Adipocyte (in vitro differentiated cells): ENCODE data around the gene BBS12.

Source experiments
- DNase-seq: peaks from one replicate; pipeline ENCODE4 v3.0.0-alpha.2; 2015; ENCODE audit warnings: low read depth
- H3K27me3 ChIP-seq: replicated peaks from 2 replicates; pipeline ENCODE4 v1.7.0; 2013; ENCODE audit warnings: mild to moderate bottlenecking, low read length, moderate library complexity; ENCODE audit not compliant: control insufficient read depth, insufficient read depth
- H3K36me3 ChIP-seq: 2 replicates; pipeline ENCODE4 v1.7.0; 2013; ENCODE audit warnings: low read length, mild to moderate bottlenecking, moderate library complexity; ENCODE audit not compliant: control insufficient read depth, insufficient read depth, severe bottlenecking
- H3K4me1 ChIP-seq: 2 replicates; pipeline ENCODE4 v1.7.0; 2013; ENCODE audit warnings: mild to moderate bottlenecking, low read length, moderate library complexity; ENCODE audit not compliant: control insufficient read depth, insufficient read depth
- H3K4me3 ChIP-seq: 2 replicates; pipeline ENCODE4 v1.7.0; 2013; ENCODE audit warnings: mild to moderate bottlenecking, low read length, moderate library complexity
- H3K9ac ChIP-seq: 2 replicates; pipeline ENCODE4 v1.7.0; 2013; ENCODE audit warnings: mild to moderate bottlenecking, low read length, moderate library complexity
- H3K9me3 ChIP-seq: 2 replicates; pipeline ENCODE4 v1.7.0; 2013; ENCODE audit warnings: mild to moderate bottlenecking, low read length, moderate library complexity; ENCODE audit not compliant: control insufficient read depth

BBS12 gene

DNA sequence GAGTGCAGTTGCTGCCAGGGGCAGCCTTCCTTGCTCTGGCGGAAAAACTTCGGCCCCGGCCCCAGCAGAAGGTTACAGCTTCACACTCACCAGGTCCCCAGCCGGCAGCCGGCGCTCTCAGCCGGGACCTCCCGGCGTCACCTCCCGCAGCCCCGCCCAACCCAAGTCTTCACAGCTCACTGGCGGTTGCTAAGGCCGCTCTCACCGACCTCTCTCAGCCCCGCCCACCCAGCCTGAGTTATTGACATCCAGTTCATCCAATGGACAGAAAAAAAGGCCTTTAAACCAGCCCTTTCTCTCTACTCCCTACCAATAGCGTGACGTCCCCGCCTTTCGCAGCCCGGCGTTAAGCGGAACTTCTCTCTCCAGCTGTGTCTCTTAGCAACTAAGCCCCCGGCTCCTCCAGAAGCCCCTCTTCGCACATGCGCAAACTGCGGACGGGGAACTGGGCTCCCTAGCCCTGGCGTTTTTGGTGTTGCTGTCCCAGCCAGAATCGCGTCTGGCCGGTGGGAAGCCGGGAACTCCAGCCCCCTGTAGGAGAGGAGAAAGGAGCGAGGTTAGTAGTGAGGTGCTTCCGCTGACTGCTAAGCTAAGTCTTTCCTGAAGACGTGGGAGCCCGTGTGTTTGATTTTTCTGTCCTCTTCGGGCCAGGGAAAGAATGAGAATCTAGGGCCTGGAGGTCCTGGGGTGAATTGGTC is at the start of gene BBS12:
Gene BBS12 (plus strand): TSS at position 376 of the 698 bp plus-strand sequence. CDS start 9,189 bp downstream, outside the sequence.
- DNase-seq = peak; percentile 100
- no peaks in the 10 kb centered on the region for H3K36me3 ChIP-seq
- peak within 1 kb of the TSS; percentile 95 for H3K9ac ChIP-seq

DNA sequence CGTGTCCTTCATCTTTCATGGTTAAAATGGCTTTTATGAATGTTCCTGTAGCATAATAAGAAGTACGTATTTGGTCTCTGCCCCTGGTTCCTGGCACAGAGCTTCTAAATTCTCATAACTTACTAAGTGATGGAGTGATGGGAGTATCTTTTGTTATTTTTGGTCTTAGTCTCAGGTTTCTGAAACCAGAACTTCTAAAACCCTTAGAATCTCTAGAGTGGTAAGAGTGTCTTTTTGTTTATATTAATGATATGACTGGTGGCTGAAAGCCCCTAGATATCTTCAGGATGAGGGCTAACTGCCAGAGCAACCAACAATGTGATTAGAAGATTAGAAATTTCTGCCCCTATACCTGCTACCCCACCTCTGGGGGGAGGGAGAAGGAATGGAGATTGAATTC is 45.8 kb upstream of the BBS12 start:
- H3K9me3 ChIP-seq = peaks cover 1% of the 10 kb centered on the region
- H3K4me3 ChIP-seq = no peak overlapping the region
- H3K4me1 ChIP-seq = peaks cover 20% of the 10 kb centered on the region
- DNase-seq = no peak
- no peak overlapping the region for H3K9ac ChIP-seq
- H3K27me3 ChIP-seq = no peaks in the 10 kb centered on the region
- H3K36me3 ChIP-seq = no peaks in the 10 kb centered on the region

More for the DNA sequence above, at the start of gene BBS12:
- Histone ChIP-seq H3K4me3 (peak within 1 kb of the TSS; percentile 99), H3K27me3 (no peaks in the 10 kb centered on the region), H3K4me1 (peaks cover 24% of the 10 kb centered on the region), H3K9me3 (peaks cover 2% of the 10 kb centered on the region)

DNA sequence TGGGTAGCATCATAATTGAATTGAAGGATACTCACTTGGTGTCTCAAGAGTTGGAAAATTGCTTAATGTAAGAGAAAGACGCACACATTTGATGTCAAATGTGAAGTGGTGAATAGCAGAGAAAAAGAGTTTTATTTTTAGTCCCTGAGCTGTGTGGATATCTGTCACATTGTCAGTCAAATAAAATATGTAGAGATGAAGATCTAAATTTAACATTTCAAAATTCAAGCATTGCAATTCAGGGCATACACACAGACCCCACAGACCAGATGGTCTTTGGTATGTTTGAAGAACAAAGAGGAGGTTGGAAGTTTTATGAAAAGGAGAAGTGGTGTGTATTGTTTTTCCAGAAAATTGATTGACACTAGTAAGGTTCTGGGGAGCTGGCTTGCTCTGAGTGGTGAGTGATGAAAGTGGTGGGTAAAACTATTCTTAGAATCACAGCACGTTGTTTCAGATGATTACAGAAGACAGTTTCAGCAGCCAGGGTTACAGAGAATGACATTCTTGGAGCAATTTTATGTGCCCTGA is 44.9 kb upstream of the BBS12 start:
- Histone ChIP-seq H3K4me3 (no peak overlapping the region), H3K27me3 (no peaks in the 10 kb centered on the region), H3K4me1 (peaks cover 20% of the 10 kb centered on the region), H3K9ac (no peak overlapping the region), H3K36me3 (no peaks in the 10 kb centered on the region), H3K9me3 (no peaks in the 10 kb centered on the region)
- peak; percentile 28 for DNase-seq

DNA sequence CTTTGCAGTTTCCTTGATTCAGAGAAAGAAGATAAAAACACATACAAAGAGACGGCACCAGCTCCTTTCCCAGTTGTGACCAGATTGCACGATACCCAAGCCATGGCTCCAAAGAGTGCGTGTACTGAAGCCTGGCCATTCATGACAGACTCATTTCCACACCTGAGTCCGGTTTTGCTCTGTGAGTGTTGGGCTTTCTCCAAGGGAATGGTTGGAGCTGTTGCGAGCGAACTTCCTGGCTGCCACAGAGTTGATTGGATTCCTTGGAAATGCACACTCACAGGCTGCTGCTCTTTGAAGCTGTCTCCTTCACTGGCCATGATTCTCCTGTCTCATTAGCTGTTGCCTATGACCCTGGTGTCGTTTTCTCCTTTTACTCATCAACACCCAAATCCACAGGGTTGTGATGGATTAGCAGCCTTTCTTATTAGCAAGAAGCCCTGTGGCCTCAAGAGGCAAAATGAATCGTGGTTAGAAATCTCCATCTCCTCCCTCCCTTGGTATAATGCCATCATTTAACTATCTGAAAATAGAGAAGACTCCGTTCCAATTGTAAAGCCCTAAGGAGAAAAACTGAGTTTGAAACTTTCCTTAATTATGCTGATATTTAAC is 43.9 kb upstream of the BBS12 start:
- peak overlapping the region; percentile 14 for H3K9ac ChIP-seq
- no peaks in the 10 kb centered on the region for H3K27me3 ChIP-seq
- no peaks in the 10 kb centered on the region for H3K9me3 ChIP-seq
- H3K4me1 ChIP-seq = peaks cover 25% of the 10 kb centered on the region
- H3K36me3 ChIP-seq = no peaks in the 10 kb centered on the region
- DNase-seq = no peak
- H3K4me3 ChIP-seq = peak overlapping the region; percentile 51

GRCh38 chr4:122689972-122690371 is 42.5 kb upstream of the BBS12 start:
- Histone ChIP-seq H3K36me3 (no peaks in the 10 kb centered on the region), H3K4me3 (no peak overlapping the region), H3K9ac (no peak overlapping the region), H3K27me3 (no peaks in the 10 kb centered on the region), H3K9me3 (no peaks in the 10 kb centered on the region), H3K4me1 (peaks cover 25% of the 10 kb centered on the region)
- no peak for DNase-seq

DNA sequence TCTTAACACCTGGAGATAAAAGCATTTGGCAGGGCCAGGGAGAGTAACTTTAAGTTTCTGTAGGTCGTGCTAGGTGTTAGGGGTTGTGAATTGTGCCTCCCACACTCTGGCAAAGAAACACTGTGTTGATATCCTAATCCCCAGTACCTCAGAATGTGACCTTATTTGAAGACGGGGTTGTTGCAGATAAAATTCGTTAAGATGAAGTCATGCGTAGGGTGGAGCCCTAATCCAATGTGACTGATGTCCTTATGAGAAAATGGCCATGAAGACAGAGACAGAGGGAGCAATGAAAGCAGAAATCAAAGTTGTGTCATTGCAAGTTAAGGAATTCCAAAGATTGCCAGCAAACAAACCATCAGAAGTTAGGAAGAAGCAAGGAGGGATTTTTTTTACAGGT is 40.5 kb upstream of the BBS12 start:
- H3K9me3 ChIP-seq = no peaks in the 10 kb centered on the region
- peaks cover 25% of the 10 kb centered on the region for H3K4me1 ChIP-seq
- no peak overlapping the region for H3K4me3 ChIP-seq
- no peaks in the 10 kb centered on the region for H3K27me3 ChIP-seq
- no peak for DNase-seq
- no peaks in the 10 kb centered on the region for H3K36me3 ChIP-seq
- H3K9ac ChIP-seq = no peak overlapping the region

- no peak overlapping the region for H3K9ac ChIP-seq
- no peak for DNase-seq
- no peak overlapping the region for H3K4me3 ChIP-seq
- H3K4me1 ChIP-seq = peaks cover 17% of the 10 kb centered on the region
- no peaks in the 10 kb centered on the region for H3K27me3 ChIP-seq
- no peaks in the 10 kb centered on the region for H3K36me3 ChIP-seq
- H3K9me3 ChIP-seq = no peaks in the 10 kb centered on the region
These were observed 39.6 kb upstream of the BBS12 start for GRCh38 chr4:122692641-122693520.

- no peak for DNase-seq
- Histone ChIP-seq H3K4me3 (no peak overlapping the region), H3K27me3 (no peaks in the 10 kb centered on the region), H3K4me1 (peaks cover 11% of the 10 kb centered on the region), H3K9ac (no peak overlapping the region), H3K9me3 (no peaks in the 10 kb centered on the region), H3K36me3 (no peaks in the 10 kb centered on the region)
These were observed 37.3 kb upstream of the BBS12 start for GRCh38 chr4:122695226-122695625.

- H3K36me3 ChIP-seq = no peaks in the 10 kb centered on the region
- H3K27me3 ChIP-seq = no peaks in the 10 kb centered on the region
- no peak for DNase-seq
- H3K9ac ChIP-seq = no peak overlapping the region
- peaks cover 6% of the 10 kb centered on the region for H3K4me1 ChIP-seq
- H3K9me3 ChIP-seq = no peaks in the 10 kb centered on the region
- no peak overlapping the region for H3K4me3 ChIP-seq
These were observed 32.3 kb upstream of the BBS12 start for GRCh38 chr4:122700178-122700725.

DNA sequence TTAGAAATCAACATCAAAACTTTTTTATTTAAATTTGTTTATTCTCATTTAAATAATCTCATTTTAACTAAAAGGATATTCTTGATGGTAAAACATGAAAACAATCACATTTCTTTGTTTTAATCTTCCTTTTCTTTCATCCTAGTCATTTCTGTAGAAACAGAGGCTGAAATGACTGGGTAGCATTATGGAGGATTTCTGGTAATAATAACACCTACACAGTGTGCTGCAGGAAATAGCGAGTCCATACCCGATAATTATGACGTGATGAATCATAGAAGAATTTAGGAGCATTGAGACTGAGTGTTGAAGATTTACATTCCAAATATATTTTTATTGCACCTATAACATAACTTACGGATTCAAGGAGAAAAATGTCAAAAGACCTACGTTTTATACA is 31.4 kb upstream of the BBS12 start:
- Histone ChIP-seq H3K4me1 (peaks cover 6% of the 10 kb centered on the region), H3K36me3 (no peaks in the 10 kb centered on the region), H3K9me3 (no peaks in the 10 kb centered on the region), H3K4me3 (no peak overlapping the region), H3K27me3 (no peaks in the 10 kb centered on the region), H3K9ac (no peak overlapping the region)
- DNase-seq = no peak

DNA sequence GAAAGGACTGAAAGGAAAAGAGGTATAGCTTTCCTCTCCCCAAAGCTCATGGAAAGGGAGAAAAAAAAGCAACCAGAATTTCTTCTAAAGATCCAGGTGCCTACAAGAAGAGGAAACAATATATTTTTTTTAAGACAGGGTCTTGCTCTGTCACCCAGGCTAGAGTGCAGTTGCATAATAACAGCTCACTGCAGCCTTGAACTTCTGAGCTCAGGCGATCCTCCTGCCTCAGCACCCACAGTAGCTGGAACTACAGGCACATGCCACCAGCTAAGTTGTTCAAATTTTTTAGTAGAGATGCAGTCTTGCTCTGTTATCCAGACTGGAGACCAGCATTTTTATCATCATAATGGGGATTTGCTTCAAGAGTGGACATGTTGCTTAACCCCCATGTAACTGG is 30.5 kb upstream of the BBS12 start:
- DNase-seq = no peak
- H3K4me3 ChIP-seq = no peak overlapping the region
- peaks cover 6% of the 10 kb centered on the region for H3K4me1 ChIP-seq
- H3K27me3 ChIP-seq = no peaks in the 10 kb centered on the region
- no peaks in the 10 kb centered on the region for H3K36me3 ChIP-seq
- no peaks in the 10 kb centered on the region for H3K9me3 ChIP-seq
- no peak overlapping the region for H3K9ac ChIP-seq
